HG02970 (cell line): ENCODE data around the gene GNG13.
A peak's percentile ranks its signal among the peaks of the same experiment; 100 is the strongest.

Experiments used
- ATAC-seq: cut with Tn5 transposase; IDR thresholded peaks from one replicate; pipeline ENCODE4 v1.9.1; 2021; ENCODE audit warnings: mild to moderate bottlenecking, moderate library complexity, moderate number of reproducible peaks; ENCODE audit not compliant: unreplicated experiment, low FRiP score

The GNG13 gene

GRCh38 chr16:795580-796229, 4.8 kb downstream of the GNG13 start:
- no peak for ATAC-seq

DNA sequence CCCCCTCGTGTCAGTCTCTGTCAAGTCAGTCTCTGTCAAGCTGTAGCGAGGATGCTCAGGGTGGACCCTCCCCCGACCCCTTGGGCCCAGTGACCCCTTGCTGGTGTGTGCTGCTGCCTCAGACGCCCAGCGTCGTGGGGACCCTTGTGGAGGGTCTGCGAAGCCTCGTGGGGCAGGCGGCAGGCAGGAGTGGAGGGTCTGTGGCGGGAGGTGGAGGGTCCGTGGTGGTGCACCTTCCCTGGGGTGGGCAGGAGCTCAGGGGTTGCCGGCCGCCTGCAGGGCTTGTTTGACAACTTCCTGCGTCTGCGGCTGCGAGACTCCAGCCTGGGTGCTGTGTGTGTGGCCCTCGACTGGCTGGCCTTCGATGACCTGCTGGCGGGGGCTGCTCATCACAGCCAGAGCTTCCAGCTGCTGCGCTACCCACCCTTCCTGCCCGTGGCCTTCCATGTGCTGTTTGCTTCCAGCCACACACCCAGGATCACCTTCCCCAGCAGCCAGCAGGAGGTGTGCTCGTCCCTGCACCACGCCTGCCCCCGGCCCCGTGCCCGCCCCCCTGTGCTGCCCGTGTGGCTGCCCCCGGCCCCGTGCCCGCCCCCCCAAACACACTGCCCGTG, 5.6 kb downstream of the GNG13 start:
- no peak for ATAC-seq

- ATAC-seq = no peak
Measured at GRCh38 chr16:794091-794822, 6.3 kb downstream of the GNG13 start.

- no peak for ATAC-seq
Measured at GRCh38 chr16:793414-793813, 7.1 kb downstream of the GNG13 start.

- ATAC-seq = no peak
Measured at GRCh38 chr16:792221-792995, 8.1 kb downstream of the GNG13 start.

DNA sequence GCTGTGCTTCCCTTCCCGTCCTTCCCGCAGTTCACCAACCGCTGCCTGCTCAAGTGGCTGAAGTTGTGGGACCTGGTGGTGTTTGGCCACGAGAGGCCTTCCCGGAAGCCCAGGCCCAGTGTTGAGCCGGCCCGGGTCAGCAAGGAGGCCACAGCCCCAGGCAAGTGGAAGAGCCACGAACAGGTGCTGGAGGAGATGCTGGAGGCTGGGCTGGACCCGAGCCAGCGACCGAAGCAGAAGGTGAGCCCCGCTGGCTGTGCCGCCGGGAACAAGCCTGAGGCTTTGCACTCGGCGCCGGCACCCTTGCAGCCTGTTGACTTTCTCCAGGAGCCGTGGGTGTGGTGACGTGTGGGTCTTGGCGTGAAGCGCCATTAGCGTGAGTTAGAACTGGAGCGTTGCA, 9.4 kb downstream of the GNG13 start:
- no peak for ATAC-seq

GRCh38 chr16:790086-790485, 10.4 kb downstream of the GNG13 start:
- ATAC-seq = no peak

- no peak for ATAC-seq
Measured at GRCh38 chr16:789191-789850, 11.2 kb downstream of the GNG13 start.

DNA sequence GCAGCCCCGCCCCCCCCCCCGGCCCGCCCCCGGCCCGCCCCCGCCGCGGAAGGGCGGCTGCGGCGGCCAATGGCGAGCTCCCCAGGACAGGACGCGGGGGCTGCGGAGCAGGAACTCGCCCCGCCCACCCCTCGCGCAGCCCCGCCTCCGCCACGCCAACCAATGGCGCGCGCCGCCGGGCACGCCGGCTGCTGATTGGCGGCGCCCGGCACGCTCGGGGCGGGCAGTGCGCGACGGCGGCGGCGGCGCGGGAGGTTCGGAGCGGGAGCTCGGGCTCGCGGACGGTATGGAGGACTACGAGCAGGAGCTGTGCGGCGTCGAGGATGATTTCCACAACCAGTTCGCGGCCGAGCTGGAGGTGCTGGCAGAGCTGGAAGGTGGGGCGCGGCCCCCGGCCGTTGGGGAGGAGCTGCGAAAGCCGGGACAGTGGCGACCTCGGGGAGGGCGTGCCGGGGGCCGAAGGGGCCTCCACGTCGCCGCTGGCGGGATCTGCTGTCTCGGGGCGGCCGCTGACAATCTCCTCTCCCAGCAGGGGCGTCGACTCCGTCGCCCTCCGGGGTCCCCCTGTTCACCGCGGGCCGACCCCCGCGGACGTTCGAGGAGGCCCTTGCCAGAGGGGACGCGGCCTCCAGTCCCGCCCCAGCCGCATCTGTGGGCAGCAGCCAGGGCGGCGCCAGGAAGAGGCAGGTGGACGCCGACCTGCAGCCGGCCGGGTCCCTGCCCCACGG, 12.0 kb downstream of the GNG13 start, which contains the start of gene CHTF18:
CHTF18 (plus strand) TSS at position 222 of the 728 bp plus-strand sequence; CDS start at position 287, 65 bp downstream.
- ATAC-seq = peak; percentile 73

- ATAC-seq = no peak
Measured at GRCh38 chr16:787978-788398, 12.5 kb downstream of the GNG13 start, which contains the start of gene RPUSD1. RPUSD1 (minus strand) TSS chr16:788381; CDS start chr16:787737, 644 bp downstream.

DNA sequence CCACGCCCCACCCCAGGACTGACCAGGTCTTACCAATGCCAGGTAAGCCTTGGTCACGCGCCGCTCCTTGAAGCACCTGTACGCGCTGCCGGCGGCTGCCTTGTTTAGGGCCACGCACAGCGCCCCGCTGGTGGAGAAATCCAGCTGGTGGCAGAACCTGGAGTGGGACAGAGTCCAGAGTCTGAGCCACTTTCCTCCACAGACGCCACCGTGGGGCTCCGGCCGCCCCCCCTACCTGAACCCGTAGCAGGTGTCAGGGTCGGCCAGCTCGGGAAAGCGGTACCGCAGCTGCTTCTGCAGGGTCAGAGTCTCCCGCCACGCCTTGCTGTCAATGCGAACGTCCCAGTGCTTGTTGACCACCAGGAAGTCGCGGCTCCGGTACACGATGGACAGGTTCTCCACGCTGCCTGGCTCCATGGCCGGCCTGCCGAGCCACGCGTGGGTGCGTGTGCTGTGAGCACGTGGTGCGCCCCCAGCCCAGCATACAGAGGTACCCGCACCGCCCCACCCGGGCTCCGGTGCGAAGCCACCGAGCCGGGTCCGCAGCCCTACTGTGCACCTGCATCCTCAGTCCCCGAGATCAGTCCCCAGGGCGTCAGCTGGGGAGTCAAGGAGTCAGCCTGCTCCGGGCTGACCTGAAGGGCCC, 13.1 kb downstream of the GNG13 start:
- ATAC-seq = no peak

GRCh38 chr16:785563-786535, 14.7 kb downstream of the GNG13 start:
- no peak for ATAC-seq

DNA sequence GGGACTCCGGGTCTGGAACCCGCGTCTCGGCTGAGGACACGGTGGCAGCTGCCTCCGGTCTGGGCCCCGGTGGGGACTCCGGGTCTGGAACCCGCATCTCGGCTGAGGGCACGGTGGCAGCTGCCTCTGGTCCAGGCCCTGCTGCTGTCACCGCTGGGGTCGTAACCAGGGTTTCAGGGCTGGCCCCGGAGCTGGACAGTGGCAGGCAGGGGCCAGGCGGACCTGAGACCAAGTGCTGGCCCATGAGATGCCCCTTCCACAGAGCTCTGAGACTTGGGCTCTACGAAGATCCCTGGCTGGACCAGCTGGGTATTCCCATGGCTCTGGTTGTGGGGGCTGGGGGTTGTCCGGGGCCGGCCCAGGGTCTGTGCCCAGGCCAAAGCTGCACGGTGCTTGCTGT, 16.1 kb downstream of the GNG13 start:
- ATAC-seq = no peak

DNA sequence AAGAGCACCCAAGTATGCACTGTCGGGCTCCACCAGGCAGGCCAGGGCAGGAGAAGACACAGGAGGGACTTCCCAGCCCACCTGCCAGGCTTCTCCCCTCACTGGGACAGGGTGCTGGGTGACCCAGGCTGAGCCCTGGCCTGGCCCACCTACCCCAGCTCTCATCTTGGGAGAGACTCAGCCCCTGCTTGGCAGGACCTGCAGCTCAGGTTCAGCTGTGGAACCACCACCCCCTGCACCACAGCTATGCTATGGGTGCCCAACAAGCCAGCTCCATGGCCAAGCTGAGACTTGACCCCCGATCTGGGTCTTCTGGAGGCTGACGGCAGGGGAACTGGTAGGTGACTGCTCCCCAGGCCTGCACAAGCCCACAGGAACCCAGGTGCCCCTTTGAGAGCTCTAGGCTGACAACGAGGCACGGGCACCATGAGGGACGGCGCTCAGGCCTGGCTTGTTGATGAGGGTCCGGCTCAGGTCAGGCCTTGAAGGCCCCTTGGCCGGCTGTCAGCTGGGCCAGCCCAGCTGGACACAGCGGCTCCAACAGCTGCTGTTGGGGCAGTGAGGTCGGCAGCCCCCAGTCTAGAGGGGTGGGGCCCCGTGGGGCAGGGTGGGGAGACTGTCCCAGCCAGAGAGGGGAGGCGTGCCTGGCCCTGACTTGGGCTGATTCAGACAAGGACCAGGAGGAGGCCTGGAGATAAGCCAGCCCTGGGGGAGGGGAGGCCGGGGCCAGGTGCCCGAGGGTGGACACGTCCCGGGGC, 17.0 kb downstream of the GNG13 start:
- ATAC-seq = no peak

DNA sequence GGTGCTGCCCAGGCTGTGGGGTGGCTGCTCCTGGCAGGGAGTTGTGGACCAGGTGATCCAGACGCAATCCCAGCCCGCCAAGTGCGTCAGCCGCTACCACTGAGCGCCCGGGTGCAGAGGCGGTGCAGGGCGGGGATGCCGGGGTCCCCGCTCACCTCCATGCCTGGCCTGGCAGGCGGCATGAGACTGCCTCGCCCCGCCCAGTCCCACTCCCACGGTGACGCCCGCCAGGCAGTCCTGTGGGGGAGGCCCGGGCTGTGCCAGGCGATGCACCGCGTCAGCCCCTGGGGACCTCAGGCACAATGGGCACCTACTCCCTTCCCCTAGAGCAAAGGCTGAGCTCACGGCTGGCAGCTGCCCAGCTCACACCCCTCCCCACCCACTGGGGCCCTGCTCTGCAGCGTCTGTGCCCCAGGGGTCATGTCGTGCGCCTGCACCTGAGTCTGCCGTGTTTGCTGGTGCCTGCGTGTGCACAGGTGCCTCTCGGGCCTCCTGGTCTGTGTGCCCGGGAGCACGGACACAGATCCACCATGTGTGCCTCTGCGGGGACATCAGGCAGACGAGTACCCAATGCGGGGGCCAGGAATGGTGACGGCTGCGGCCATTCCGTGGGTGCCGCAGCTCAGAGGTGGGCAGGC, 17.6 kb downstream of the GNG13 start:
- no peak for ATAC-seq

DNA sequence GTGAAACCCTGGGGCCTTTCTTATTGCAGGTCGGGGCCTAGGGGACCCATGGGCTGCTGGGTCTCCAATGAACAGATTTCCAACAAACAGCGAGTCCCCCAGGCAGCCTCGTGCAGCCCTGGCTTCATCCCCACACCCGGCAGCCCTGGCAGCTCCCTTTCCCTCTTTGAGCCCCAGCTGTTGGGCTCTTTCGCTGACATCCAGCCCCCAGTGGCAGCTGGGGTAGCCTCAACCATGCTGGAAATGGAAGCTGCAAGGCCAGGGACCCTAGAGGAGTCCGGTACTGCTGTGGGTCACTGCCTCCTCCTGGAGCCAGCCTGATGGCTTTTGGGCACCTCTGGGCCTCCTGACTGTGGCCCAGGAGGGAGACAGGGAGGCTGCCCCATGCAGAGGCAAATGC, 18.3 kb downstream of the GNG13 start:
- no peak for ATAC-seq
